HG03039 (cell line): ENCODE results near the gene SPTBN1.

Source experiments
- ATAC-seq: cut with Tn5 transposase; IDR thresholded peaks from one replicate; pipeline ENCODE4 v1.9.1; 2021; ENCODE audit warnings: mild to moderate bottlenecking, moderate library complexity; ENCODE audit not compliant: unreplicated experiment

The SPTBN1 gene

DNA sequence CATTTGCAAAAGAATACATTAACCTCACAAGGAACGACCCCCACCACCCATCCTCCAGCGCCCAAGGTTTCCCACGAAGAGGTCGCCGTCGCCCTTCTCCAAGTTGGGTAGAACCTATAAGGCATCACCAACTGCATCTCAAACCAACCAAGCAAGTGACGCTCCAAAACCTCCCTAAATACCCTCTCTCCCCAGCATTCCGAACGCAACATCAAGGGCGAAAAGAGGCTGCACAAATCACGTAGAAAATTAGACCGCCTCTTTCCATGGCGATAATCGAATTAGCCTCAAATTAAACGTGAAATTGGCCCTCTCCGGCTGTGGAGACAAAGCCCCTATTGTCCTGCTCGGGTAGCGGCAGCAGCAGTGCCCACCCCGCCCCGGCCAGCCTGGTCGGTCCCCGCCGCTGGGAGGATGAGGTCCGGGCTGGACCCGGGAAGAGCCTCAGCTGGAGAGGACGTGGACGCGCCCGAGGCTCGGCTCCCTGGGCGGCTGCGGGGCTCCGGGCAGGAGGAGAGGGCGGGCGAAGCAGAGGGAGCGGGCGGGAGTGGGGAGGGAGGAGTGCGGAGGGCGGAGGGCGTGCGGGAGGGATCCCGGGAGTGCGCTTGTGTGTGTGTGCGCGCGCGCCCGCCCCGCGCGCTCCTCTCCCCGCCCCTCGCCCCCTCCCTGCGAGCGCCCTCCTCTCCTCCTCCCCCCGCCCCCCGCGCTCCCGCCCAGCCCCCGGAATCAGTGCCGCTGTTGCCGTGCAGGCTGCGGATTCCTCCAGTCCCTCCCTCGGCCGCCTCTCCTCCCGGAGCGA is at the start of gene SPTBN1:
TSS of gene SPTBN1 (plus strand) at position 765 of the 799 bp plus-strand sequence. CDS start 70,092 bp downstream, outside the sequence.
- no peak for ATAC-seq

DNA sequence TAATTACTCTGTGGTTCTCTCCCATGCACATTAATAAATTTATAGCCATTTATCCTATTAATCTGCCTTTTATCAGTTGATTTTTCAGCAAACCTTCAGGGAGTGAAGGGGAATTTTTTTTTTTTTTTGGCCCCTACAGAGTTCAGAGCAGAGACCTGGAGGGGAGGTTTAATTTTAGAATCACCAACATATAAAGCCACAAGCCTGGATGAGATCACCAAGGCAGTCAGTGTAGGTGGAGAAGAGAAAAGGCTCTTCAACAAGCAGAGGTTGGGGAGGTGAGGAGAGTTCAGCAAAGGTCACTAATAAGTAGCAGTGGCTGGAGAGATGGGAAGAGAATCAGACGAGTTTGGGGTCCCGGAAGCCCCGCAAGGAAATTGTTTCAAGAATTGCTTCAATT is 48.4 kb upstream of the SPTBN1 start:
- ATAC-seq, result no peak

DNA sequence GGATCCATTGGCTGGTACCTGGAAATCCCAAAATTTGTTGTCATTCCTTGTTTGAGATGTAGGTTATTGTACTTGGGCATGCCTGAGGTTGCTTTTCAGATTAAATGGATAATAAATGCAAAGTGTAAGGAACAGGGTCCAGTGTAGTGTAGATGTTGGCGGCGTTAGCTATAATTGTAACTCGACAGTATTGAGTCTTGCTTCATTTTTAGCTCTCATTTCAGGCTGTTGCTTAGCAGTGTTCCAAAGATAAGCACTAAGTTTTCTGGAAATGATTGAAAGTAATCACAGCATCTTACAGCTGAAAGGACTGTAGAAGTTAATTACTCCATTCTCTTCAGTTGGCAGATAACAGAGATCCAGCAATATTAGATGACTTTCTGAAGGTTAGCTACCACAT is 47.8 kb upstream of the SPTBN1 start:
- ATAC-seq, result no peak

DNA sequence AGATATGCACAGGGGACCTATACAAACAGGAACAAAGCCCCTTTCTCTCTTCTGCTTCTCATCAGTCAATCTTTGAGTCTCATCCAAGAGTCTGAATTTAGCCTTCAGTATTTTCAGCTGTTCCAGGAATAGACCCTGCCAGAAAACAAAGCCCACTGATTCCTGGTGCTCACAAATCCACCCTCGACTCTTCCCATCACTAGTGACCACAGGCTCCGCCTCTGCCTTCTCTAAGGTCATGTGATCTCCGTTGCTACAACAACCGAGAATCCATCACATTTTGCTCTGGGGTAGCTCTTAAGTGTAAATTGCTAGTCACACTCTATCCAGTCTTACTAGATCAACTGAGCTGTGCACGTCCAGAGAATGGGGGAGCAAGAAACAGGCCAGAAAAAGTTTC is 46.4 kb upstream of the SPTBN1 start:
- ATAC-seq, result no peak

DNA sequence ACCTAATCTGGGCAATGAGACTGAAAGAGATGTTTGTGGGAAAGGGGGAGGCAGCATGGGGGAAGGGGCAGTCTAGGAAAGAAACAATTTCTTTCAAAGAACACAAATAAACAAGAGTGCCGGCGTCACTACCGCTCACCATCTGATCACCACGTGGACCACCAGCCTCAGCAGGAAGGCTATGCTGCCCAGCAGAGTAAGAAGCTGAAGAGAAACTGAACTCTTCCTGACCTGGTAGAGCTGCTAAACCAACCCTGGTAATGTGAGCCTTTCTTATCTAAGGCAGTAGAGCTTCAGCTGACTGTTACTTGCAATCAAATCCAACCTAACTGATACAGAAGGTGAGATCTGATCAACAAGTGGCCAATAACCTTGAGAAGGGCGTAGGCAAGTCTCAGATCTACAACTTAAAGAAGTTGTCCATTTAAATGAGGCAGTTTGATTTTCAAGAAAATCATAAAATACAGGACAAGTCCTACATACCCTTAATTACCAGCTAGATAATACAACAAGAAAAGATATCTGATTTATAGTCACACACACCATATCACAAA is 44.2 kb upstream of the SPTBN1 start:
- no peak for ATAC-seq

DNA sequence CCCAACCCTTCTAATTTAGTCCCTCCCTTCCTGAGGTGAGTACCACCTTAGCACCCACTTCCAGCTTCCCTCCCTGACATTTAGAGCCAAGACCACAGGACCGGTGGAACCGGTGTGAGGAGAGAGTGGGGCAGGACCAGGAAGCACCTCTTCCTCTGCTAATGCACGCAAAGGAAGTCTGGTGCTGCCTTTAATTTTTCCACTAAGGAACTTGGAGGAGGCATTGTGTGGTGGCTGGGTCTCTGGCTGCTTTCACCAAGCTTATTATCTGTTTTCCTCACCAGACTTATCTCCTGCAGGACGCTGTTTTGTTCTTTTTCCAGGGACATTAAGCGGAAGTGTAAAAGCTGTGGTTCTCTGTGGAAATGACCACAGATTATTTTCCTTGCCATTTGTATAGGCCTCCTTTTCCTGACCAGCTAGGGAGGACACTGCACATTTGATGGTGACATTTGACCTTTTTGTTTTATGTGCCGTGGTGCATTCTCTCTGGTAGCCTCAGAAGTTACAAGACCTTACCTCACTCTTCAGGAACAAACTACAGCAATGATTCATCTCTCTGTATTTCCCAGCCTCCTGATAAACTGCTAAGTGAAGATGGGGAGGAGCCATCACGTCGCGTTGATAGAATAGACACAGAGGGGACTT is 39.8 kb upstream of the SPTBN1 start:
- no peak for ATAC-seq

DNA sequence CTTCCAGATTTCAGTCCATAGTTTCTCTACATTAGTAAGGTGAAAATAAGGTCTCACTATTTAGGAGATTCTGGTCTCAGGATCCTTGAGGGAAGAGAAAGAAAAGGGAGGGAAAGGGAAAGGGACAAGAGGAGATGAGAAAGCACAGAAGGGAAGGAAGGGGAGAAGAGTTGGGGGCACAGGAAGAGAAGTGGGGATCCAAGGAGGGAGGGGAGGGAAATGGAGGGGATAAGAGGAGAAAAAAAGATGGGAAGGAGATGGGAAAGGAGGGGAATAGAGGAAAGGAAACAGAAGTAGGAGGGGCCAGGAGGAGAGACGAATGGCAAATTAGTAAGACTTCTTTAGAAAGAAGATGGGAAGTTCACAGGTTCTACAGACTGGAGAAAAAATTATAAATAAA is 39.2 kb upstream of the SPTBN1 start:
- no peak for ATAC-seq

DNA sequence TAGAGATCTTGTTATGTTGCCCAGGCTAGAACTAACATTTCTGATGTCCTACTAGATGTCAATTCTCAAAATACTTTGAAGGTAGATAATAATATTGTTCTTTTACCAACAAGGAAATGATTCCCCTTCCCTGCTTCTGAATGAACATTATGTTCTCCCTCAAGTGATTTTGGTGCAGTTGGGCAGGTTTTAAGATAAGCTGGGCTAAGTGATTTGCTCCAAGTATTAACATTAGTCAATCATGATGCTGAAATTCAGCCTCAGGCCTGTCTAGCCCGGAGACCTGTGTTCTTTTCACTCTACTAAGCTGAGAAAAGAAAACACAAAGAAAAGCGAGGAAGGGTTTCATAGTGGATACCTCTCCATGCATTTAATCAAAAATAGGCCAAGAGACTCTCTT is 38.5 kb upstream of the SPTBN1 start:
- no peak for ATAC-seq

DNA sequence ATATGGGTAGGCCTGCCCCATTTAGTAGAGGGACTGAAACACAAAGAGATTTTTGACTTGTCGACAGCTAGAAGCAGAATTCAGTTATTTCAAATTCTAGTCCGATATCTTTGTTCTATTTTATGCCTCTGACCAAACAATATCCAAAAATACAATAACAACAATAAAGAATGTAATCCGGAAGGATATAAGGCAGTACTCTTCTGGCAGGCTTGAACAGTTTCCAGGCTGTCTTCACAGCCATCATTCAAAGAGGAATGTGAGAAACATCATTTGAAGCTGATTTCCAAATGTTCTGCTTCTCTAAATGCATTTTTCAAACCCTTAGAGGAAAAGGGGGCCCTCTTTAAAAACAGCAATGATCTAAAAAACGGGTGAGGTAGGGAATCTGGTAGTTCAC is 36.7 kb upstream of the SPTBN1 start:
- no peak for ATAC-seq

DNA sequence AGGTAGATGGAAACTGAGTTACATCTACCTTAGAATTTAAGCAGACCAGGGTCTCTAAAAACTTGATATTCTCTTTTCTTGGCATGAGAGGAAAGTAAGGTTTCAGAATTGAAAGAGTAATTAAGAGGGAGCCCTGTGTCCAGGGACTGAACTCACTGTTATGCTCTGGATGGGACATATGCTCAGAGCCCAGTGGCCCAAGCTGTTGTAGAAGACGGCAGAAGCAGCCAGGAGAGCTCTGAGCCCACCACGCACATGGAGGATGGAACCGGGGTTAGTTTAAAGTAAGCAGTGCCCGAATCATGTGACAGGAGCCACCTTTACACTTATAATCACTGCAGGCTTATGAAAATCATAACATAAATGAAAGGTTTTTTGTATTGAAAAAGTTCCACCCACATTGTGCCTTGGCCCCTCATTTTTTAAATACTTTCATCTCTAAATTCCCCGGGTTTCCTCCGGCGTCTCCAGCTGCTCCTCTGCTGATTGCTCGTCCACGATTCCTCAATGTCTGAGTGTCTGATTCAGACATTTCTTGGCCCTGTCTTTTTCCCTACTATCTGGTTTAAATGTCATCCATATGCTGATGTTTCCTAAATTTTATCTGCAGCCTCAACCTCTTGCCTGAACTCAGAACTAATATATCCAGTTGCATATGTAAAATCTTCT is 36.1 kb upstream of the SPTBN1 start:
- no peak for ATAC-seq

DNA sequence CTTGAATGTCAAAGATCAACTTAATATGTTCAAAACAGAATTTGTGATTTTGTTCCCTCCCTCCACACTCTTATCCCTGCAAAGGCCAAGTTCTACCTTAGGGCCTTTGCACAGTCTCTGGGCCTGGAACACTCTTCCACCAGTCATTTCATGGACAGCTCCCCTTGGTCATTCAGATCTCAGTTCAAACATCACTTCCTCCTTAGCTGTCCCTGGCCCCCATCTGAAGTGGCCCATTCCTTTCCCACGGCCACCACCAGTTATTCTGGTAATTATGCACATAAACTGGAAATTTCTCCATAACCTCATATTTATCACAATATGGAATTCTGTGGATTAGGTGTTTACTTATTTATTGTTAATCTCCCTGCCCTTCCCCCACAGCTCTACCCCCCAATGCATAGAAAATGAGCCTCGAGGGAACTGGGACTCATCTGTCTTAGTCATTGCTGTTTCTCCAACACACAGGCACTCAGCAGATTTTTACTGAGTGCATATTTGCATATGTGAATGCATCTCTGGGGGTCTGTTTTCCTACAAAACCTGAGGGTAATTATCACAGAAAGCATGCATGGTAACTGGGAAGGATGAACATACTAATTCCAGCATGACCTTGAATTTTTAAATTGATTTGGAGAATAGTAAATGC is 35.5 kb upstream of the SPTBN1 start:
- no peak for ATAC-seq

DNA sequence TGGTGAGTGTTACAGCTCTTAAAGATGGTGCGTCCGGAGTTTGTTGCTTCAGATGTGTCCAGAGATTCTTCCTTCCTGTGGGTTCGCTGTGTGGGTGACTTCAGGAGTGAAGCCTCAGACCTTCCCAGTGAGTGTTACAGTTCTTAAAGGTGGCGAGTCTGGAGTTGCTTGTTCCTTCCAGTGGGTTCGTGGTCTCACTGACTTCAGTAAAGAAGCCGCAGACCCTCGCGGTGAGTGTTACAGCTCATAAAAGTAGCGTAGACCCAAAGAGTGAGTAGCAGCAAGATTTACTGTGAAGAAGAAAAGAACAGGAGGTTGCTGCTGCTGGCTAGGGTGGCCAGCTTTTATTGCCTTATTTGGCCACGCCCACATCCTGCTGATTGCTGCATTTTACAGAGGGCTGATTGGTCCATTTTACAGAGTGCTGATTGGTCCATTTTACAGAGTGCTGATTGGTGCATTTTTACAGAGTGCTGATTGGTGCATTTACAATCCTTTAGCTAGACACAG is 34.0 kb upstream of the SPTBN1 start:
- no peak for ATAC-seq

DNA sequence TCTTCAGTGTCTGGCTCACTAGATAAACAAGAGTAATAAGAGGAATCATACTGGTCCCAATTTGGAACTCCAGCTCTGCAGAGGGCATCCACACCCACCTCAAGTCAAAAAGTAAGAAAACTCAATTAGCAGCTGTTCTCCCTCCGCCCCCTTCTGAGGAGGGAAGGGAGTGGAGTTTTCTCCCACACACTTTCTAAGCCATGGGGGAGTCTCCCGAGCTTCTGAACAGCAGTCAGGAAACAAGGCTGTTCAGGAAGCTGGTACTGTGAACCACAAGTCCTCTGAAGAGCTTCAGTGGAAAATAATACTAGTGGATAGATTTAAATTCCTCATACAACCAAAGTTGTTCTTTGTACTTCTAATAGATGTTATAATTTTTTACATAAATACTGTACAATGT is 32.9 kb upstream of the SPTBN1 start:
- no peak for ATAC-seq

DNA sequence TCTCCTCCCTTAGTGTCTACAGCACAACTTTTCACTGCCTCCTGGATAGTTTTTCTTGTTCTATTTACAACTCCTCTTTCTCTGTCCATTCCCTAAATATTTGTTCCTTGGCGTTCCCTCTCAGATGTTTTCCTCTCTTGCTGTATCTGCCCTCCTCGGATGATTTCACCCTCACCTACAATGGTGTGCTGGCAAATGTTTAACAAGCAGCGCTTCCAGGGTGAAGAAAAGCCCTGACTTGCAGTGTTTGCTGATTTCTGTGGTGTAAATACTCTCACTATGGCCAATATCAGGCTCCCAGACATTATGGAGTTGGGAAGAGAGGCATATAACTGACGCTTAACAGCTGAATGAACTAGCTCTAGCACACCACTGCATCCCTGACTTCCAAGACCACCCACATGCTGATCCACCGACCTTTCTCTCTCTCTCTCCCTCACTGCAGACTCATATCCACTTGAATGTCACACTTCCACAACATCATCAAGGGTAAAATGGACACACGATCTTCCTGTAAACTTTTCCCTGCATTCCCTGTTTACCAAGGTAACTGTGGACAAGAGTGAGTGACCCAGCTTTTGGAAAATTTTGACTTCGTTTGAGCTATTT is 31.5 kb upstream of the SPTBN1 start:
- ATAC-seq, result no peak

DNA sequence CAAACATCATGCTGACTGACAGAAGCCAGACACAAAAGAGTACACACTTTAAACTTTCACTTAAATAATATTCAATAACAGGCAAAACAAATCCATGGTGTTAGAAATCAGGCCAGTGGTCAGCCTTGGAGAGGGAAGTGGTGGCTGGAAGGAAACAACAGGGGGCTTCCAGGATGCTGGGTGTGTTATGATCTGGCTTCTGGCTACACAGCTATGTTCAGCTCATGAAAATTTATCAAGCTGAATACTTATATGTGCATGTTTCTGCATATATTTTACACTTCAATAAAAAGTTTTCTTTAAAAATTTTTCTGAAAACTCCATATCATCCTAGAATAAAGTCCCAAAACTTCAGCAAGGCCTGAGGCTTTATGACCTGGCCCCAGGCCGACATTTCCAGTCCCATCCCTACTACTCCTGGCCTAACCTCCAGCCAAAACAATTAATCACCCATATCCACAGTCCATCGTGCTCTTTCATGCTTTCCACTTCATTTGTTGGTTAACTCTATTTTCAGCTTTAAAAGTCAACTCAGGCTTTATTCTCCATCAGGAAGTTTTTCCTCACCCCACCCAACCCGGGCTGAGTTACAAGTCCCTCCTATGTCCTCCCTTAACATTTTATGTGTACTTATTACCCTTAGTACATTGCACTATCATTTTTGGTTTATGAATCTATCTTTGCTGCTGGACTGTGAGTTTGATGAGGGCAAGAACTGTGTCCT is 27.9 kb upstream of the SPTBN1 start:
- no peak for ATAC-seq

DNA sequence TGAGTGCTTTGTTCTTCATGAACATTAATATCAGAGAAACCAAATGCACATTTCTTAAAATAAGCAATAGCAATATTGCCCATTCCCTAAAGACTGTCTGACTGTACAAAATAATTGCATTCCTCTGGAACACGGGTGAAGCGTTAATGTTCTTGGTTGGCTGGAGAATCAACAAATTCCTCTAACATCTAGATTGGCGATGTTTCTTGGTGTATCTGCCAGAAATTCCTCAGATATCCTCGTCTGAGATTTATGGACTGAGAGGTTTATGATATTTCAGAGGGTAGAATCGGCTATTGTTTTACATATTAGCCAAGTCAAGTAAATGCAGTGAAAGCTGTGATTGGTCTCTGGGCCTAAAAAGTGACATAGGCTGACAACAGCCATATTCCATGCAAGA is 27.1 kb upstream of the SPTBN1 start:
- ATAC-seq, result no peak

DNA sequence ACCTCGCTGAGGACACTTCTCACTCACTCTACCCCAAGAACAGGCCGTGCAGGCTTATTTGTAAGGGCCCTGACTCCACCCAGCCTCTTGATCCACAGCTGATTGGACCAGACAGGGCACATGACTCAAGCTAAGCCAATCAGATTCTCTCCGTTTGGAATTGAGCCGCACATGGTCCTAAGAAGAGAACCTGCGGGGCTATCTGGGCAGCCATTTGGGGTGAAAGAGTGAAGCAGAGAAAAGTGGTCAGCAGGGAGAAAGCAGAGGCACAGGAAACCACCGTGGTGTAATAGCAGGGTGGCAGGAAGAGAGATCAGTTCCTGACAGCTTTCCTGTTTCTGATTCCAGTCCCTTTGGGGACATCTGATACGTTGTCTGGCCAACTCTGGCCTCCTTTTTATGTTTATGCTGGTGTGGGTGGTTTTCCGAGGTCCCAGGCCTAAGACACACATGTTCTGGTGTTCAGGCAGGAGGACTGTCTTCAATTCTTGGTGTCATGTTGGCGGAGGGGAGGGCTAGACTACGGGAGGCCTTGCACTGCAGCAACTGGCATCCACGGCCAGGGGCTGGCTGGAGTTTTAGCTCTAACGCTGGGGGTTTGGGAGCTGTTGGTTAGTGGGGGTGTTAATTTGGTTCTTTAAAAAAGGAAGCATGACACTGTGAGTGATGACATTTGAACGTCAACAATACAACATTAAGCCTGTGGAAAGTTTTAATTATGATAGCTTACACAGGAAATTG is 26.1 kb upstream of the SPTBN1 start:
- no peak for ATAC-seq

DNA sequence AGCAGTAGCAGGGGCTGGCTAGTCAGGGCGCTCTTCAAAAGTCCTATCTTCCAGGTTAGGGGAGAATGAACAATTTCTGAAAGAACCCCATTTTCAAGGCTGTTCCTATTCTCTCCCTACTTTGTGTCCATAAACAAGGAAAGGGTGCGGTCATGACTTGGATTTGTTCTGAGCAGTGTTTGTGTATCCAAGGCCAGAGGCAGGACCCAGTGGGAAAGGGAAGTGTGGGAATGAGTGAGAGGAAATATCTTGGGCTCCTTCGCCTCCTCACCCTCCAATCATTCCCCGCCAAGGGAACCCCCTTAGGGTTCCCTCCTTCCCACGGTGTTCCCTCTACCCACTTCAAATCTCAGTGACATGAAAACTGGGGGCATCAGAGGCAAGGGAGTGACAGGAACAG is 25.5 kb upstream of the SPTBN1 start:
- no peak for ATAC-seq
